Activated naive CD4-positive, alpha-beta T cell treated with anti-CD3 and anti-CD28 coated beads, Interleukin-2, amount 50 U/mL, for 24 hours (primary cell): ENCODE measurements around the gene NFATC4.
"Not testable (repeated sequence)": the region's sequence is repeated elsewhere in the genome, so short reads cannot be mapped to it uniquely, and the experiment has no call there.

Source experiments
- H3K27ac Mint-ChIP-seq: one replicate; pipeline ENCODE4 v1.8.0; 2021; ENCODE audit warnings: mild to moderate bottlenecking, mixed read lengths
- H3K27me3 Mint-ChIP-seq: one replicate; pipeline ENCODE4 v1.8.0; 2021; ENCODE audit warnings: mixed read lengths
- H3K36me3 Mint-ChIP-seq: one replicate; pipeline ENCODE4 v1.8.0; 2021; ENCODE audit warnings: mixed read lengths
- H3K4me1 Mint-ChIP-seq: one replicate; pipeline ENCODE4 v1.8.0; 2021; ENCODE audit warnings: mixed read lengths
- H3K4me3 Mint-ChIP-seq: one replicate; pipeline ENCODE4 v1.8.0; 2021; ENCODE audit warnings: mild to moderate bottlenecking, mixed read lengths
- H3K9me3 Mint-ChIP-seq: one replicate; pipeline ENCODE4 v1.8.0; 2021; ENCODE audit warnings: mixed read lengths

Gene NFATC4

GRCh38 chr14:24369907-24370687, 2.1 kb downstream of the NFATC4 start:
- H3K4me1 Mint-ChIP-seq, result peaks cover 28% of the 10 kb centered on the region
- H3K27ac Mint-ChIP-seq, result no peak overlapping the region
- peaks cover 27% of the 10 kb centered on the region for H3K27me3 Mint-ChIP-seq
- H3K36me3 Mint-ChIP-seq, result no peaks in the 10 kb centered on the region
- no peaks in the 10 kb centered on the region for H3K9me3 Mint-ChIP-seq
- no peak overlapping the region for H3K4me3 Mint-ChIP-seq

- H3K36me3 Mint-ChIP-seq, result no peaks in the 10 kb centered on the region
- H3K27ac Mint-ChIP-seq, result no peak overlapping the region
- peaks cover 22% of the 10 kb centered on the region for H3K4me1 Mint-ChIP-seq
- no peak overlapping the region for H3K4me3 Mint-ChIP-seq
- H3K9me3 Mint-ChIP-seq, result no peaks in the 10 kb centered on the region
- peaks cover 21% of the 10 kb centered on the region for H3K27me3 Mint-ChIP-seq
These were observed 2.8 kb downstream of the NFATC4 start for GRCh38 chr14:24370748-24371147.

GRCh38 chr14:24371605-24372004, 3.6 kb downstream of the NFATC4 start:
- H3K9me3 Mint-ChIP-seq, H3K36me3 Mint-ChIP-seq, H3K27ac Mint-ChIP-seq, H3K4me3 Mint-ChIP-seq: not testable (repeated sequence)
- Mint-ChIP-seq H3K4me1 (peaks cover 17% of the 10 kb centered on the region), H3K27me3 (peaks cover 17% of the 10 kb centered on the region)

GRCh38 chr14:24372701-24373416, 4.9 kb downstream of the NFATC4 start:
- H3K27me3 Mint-ChIP-seq, result peaks cover 7% of the 10 kb centered on the region
- no peaks in the 10 kb centered on the region for H3K9me3 Mint-ChIP-seq
- H3K4me3 Mint-ChIP-seq, result no peak overlapping the region
- peaks cover 5% of the 10 kb centered on the region for H3K4me1 Mint-ChIP-seq
- no peaks in the 10 kb centered on the region for H3K36me3 Mint-ChIP-seq
- no peak overlapping the region for H3K27ac Mint-ChIP-seq

DNA sequence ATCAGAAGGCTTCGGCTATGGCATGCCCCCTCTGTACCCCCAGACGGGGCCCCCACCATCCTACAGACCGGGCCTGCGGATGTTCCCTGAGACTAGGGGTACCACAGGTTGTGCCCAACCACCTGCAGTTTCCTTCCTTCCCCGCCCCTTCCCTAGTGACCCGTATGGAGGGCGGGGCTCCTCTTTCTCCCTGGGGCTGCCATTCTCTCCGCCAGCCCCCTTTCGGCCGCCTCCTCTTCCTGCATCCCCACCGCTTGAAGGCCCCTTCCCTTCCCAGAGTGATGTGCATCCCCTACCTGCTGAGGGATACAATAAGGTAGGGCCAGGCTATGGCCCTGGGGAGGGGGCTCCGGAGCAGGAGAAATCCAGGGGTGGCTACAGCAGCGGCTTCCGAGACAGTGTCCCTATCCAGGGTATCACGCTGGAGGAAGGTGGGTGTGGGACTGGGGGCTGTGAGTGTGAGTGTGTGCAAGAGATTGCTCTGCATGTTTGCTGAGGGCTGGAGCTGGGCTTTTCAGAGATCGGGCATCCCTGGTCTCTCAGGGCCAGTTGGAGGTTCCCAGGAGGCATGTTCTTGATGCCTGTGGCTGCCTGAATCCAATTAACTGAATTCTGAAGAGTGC, 8.6 kb downstream of the NFATC4 start:
- Mint-ChIP-seq H3K27ac (no peak overlapping the region), H3K4me1 (no peaks in the 10 kb centered on the region), H3K36me3 (no peaks in the 10 kb centered on the region), H3K4me3 (no peak overlapping the region), H3K27me3 (peaks cover under 1% of the 10 kb centered on the region), H3K9me3 (no peaks in the 10 kb centered on the region)

GRCh38 chr14:24377126-24377525, 9.1 kb downstream of the NFATC4 start:
- H3K4me3 Mint-ChIP-seq, result no peak overlapping the region
- no peaks in the 10 kb centered on the region for H3K4me1 Mint-ChIP-seq
- H3K9me3 Mint-ChIP-seq, result no peaks in the 10 kb centered on the region
- H3K27ac Mint-ChIP-seq, result no peak overlapping the region
- no peaks in the 10 kb centered on the region for H3K36me3 Mint-ChIP-seq
- H3K27me3 Mint-ChIP-seq, result no peaks in the 10 kb centered on the region

DNA sequence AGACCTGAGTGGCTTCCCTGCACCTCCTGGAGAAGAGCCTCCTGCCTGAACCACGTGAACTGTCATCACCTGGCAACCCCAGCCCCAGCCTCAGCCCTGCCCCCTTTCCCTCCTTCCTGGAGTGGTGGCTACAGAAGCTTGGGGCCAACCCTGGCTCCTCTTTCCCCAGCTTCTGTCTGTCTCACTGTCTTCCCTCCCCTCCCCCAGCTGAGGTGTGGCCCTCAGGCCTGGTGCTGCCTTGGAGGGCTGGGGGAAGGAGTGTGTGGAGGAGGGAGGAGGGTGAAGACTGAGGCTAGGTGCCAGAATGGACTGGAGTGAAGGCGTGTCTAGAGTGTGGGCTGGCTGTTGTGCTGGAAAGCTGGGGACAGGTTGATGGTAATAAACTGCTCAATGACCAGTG, 9.7 kb downstream of the NFATC4 start:
- no peak overlapping the region for H3K4me3 Mint-ChIP-seq
- no peaks in the 10 kb centered on the region for H3K9me3 Mint-ChIP-seq
- no peaks in the 10 kb centered on the region for H3K4me1 Mint-ChIP-seq
- no peaks in the 10 kb centered on the region for H3K36me3 Mint-ChIP-seq
- no peak overlapping the region for H3K27ac Mint-ChIP-seq
- H3K27me3 Mint-ChIP-seq, result no peaks in the 10 kb centered on the region

DNA sequence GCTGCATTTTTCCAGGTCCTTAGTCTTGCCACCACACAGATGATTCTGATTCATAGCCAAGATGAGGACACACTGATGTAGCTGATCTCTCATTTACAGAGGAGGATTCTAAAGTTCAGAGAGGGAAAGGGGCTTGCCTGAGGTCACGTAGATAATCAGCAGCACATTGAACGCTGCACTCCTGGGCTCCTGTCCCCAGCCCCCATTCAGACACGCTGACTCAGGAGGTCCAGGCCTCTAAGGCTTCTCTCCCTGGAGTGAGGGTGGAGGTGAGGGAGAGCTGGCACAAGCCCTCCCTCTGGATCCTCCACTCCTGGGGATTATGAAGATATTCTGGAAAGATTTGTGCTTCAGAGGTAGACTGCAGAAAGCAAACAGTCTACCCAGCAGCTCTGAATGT, 10.3 kb downstream of the NFATC4 start:
- H3K36me3 Mint-ChIP-seq, result no peaks in the 10 kb centered on the region
- no peaks in the 10 kb centered on the region for H3K9me3 Mint-ChIP-seq
- no peaks in the 10 kb centered on the region for H3K4me1 Mint-ChIP-seq
- H3K27me3 Mint-ChIP-seq, result no peaks in the 10 kb centered on the region
- no peak overlapping the region for H3K4me3 Mint-ChIP-seq
- no peak overlapping the region for H3K27ac Mint-ChIP-seq

- Mint-ChIP-seq H3K27ac (no peak overlapping the region), H3K36me3 (no peaks in the 10 kb centered on the region), H3K4me3 (no peak overlapping the region), H3K9me3 (no peaks in the 10 kb centered on the region), H3K27me3 (no peaks in the 10 kb centered on the region), H3K4me1 (no peaks in the 10 kb centered on the region)
These were observed 11.3 kb downstream of the NFATC4 start for GRCh38 chr14:24378981-24379906.

GRCh38 chr14:24379907-24380730, 12.1 kb downstream of the NFATC4 start:
- Mint-ChIP-seq H3K4me1 (no peaks in the 10 kb centered on the region), H3K27ac (no peak overlapping the region), H3K36me3 (no peaks in the 10 kb centered on the region), H3K4me3 (no peak overlapping the region), H3K9me3 (no peaks in the 10 kb centered on the region), H3K27me3 (no peaks in the 10 kb centered on the region)

GRCh38 chr14:24381363-24382063, 13.5 kb downstream of the NFATC4 start:
- H3K9me3 Mint-ChIP-seq, result no peaks in the 10 kb centered on the region
- no peaks in the 10 kb centered on the region for H3K4me1 Mint-ChIP-seq
- H3K4me3 Mint-ChIP-seq, result no peak overlapping the region
- H3K36me3 Mint-ChIP-seq, result no peaks in the 10 kb centered on the region
- H3K27ac Mint-ChIP-seq, result no peak overlapping the region
- H3K27me3 Mint-ChIP-seq, result no peaks in the 10 kb centered on the region

- Mint-ChIP-seq H3K4me3 (no peak overlapping the region), H3K27me3 (no peaks in the 10 kb centered on the region), H3K9me3 (no peaks in the 10 kb centered on the region), H3K36me3 (no peaks in the 10 kb centered on the region), H3K4me1 (no peaks in the 10 kb centered on the region), H3K27ac (no peak overlapping the region)
These were observed 14.0 kb downstream of the NFATC4 start for GRCh38 chr14:24382064-24382371.

DNA sequence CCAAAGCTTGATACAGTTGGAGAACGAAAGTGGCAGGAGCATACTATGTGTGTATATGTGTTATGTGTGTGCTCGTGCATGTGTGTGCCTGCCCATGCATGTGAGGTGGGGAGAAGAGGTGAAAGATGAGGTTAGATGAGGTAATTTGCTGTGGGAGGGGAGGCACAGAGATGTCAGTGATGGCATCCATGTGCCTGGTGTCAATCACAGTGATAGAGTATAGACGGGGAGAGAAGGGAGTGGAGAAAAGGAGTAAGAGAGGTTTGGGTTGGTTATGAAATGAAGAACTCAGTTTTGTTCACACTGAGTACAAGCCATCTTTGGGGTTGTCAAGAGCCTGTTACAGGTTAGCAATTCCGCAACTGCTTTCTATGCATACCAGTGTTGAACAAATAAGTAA, 16.2 kb downstream of the NFATC4 start:
- Mint-ChIP-seq H3K36me3 (no peaks in the 10 kb centered on the region), H3K4me1 (no peaks in the 10 kb centered on the region), H3K4me3 (no peak overlapping the region), H3K27me3 (peaks cover 2% of the 10 kb centered on the region), H3K27ac (no peak overlapping the region), H3K9me3 (no peaks in the 10 kb centered on the region)

DNA sequence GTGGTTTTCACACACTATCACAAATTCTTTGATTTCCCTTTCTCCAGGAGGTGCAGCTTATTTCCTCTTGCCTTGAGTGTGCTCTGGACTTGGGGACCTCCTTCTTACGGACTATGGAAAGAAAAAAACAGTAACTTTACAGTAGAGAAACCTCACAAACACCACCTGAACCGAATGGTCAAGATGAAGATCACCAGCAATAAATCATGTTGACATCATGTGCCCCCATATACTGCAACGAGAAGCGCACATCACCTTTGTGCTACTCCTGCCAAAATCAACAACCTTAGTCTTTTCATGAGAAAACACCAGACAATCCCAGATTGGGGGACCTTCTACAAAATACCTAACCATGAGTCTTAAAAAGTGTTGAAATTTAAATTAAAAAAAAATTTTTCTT, 17.5 kb downstream of the NFATC4 start:
- Mint-ChIP-seq H3K36me3 (no peaks in the 10 kb centered on the region), H3K9me3 (no peaks in the 10 kb centered on the region), H3K4me1 (no peaks in the 10 kb centered on the region), H3K27ac (no peak overlapping the region), H3K27me3 (peaks cover 4% of the 10 kb centered on the region), H3K4me3 (no peak overlapping the region)
